GM19099 (cell line): ENCODE measurements around the gene FES.
A peak's percentile ranks its signal among the peaks of the same experiment; 100 is the strongest.

Experiments
- POLR2A ChIP-seq: IDR thresholded peaks from 3 replicates; pipeline ENCODE4 v1.6.1; 2011; ENCODE audit warnings: low read depth; ENCODE audit not compliant: insufficient read length; ENCODE audit errors: extremely low read depth

Gene FES

DNA sequence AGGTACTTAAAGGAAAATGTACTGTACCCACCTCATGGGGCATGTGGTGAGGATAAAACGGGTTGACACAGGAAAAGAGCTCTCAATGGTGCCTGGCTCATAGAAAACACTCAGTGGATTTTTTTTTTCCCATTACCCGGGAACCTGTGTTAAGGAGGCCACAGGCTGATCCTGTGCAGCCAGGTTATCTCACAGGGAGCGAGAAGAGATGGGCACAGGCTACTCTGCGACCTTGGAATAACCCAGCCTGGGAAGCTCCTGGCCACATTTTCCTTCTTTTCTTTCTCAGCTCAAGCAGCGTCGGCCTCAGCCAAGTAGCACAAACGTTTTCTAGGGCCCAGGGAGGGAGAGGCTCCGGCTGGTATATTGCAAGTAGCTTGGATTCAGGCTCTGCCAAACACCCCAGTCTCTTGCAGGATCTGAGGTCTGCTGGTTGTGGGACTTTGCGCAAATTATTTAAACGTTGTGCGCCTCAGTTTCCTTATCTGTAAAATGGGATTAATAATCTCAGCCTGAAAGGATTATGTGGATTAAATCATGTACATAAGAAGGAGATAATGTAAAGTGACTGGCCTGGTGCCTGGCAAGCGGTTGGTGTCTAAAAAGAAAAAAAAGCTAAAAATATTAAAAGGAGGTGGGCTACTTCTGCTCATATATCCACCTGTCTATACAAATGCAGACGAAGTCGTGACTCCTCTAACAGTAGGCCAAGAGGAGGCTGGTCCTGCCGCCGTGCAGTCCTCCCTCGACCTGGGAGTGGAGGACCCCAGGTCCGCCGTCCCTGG is 13.8 kb upstream of the FES start:
- no peak for TF ChIP-seq POLR2A

DNA sequence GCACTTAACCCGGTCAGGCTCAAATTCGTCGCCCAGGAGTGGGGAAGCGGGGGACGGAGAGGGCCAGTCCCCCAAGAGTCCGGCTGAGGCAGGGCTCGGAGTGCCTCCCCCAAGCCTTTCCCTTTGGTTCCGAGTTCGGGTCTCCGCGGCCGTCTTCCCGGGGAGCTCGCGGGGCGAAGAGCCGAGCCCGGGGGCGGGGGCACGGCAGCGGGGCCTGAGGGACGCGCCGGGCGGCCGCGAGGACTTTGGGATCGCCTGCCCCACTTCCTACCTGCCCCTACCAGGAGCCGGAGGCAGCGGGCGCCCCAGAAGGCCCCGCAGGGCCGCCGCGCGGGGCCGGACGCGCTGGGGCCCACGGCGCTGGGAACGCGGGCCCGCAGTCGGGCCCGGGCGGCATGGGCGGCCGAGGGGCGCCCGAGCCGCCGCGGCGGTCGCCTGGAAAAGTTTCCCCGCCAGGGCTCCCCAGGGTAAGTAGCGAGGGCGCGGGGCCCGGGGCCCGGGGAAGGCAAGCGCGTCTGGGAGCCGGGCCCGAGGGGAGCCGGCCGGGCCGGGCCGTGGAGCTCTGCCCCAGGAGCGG is 13.1 kb upstream of the FES start:
- TF ChIP-seq POLR2A = no peak

DNA sequence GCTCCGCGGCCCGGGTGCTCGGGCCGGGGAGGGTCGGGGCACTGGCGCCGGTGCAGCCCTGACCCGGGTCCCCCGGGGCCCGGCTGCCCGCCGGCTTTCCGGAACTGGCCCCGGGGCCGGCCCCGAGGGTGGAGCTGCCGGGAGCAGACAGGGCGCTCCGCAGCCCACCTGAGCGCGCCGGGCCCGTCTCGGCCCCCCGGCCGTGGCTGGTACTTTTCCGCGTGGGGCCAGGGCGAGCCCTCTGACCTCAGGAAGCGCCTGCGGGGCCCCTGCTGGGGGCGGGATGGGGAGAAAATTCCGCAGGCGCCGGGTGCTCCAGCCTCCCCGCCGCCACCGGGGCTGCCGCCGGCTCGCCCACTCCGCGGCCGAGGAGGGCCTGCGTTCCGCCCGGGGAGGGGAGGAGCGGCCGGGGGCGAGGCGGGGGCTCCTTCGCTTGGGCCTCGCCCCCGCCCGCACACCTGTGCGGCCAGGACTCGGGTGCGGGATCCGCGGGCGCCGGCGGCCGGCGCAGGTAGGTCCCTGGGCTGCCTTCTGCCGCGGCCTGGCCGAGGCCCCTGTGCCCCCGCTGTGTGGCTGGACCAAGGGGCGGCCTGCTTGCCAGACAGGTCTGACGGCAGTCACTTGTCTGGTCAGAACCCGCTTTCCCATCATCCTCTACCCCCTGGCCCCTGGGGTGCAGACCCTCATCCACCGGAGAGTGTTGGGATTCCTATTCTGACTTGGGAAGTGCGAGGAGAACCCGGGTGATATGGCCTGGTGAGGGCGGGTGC is 12.4 kb upstream of the FES start:
- TF ChIP-seq POLR2A = peak; percentile 43

DNA sequence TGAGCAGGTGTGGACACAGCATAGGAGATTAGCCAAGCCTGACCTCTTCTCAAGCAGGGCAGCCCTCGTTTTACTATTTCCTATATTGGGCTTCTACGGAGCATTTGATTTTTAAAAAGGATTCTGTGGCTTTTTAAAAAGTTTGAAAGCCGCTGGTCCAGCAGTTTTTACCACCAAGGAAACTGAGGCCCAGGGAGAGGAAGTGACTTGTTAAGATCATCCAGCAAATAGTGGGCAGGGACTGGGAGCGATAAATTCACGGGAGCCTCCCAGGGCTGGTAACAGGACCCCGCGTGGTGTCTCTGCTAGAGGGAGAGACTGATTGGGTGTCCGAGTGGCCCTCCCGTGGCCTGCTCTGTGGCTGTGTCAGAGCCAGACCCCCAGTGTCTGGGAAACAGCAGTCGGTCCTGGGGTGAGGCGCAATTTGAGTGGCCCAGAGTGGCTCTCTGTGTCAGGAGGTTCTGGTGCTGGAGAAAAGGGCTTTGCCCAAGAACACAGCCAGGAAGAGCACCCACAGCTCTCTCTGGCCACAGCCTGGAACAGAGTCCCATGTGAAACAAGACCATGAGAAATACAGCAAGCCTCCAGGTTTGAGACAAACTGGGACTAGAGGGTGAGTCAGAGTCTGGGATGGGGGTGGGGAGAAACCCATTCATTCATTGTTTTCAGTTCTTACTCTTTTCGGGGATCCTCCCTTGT is 11.7 kb upstream of the FES start:
- TF ChIP-seq POLR2A = peak; percentile 23

DNA sequence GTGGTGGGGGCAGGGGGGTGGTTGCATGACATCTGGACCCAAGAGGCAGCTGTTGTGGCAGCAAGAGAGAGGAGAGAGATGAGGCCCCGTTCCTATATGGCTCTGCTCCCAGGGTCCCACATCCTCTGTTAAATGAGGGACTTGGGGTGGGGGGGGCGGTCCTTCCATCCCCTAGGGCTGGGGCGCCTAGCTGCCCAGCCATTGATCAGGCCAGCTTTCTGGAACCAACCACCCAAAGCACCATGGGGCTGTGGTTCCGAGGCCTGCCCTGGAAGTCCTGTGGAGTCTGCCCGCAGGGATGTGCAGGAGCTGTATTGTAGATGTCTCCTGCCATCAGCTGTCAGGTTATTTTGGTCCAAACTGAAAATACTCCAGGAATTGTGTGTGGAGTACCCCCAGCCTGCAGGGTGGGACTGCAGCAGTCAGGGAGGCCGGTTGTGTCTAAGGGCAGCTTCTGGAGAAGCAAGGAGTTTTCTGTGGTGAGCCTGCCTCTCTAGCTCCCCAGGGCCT is 10.8 kb upstream of the FES start:
- no peak for TF ChIP-seq POLR2A

DNA sequence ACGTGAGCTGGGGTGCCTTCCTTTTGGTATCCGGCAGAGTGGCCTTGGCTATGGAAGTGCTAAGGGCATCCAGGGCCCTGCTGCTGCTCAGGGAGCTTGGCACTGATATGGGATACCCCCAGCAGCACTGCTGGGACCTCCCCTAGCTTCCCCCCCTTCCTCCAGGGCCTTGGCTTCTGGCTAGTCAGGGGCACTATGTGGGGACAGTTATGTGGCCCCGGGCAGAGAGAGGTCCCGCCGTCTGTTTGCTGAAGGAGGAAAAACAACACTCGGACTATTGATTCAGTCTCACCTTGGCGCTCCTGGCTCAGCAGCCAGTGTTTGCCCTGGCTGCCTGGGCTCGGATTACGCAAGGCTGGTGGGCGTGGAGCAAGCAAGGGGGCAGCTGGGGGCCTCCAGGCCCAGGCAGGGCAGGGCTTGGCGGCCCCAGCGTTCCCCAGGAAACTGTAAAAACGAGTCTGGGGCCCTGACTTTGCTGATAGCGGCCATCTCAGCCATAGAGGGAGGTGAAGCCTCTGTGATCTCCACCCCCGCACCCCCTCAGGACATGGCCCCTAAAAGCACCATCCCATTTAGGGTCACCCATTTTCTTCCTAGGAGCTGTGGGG is 10.2 kb upstream of the FES start:
- TF ChIP-seq POLR2A = no peak

DNA sequence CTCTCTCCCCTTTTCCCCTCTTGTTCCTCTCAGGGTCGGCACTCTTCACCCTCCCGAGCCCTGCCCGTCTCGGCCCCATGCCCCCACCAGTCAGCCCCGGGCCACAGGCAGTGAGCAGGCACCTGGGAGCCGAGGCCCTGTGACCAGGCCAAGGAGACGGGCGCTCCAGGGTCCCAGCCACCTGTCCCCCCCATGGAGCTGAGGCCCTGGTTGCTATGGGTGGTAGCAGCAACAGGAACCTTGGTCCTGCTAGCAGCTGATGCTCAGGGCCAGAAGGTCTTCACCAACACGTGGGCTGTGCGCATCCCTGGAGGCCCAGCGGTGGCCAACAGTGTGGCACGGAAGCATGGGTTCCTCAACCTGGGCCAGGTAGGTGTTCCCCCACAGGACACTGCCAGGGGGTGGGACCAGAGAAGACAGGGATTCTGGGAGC is 8.7 kb upstream of the FES start:
- TF ChIP-seq POLR2A = no peak

DNA sequence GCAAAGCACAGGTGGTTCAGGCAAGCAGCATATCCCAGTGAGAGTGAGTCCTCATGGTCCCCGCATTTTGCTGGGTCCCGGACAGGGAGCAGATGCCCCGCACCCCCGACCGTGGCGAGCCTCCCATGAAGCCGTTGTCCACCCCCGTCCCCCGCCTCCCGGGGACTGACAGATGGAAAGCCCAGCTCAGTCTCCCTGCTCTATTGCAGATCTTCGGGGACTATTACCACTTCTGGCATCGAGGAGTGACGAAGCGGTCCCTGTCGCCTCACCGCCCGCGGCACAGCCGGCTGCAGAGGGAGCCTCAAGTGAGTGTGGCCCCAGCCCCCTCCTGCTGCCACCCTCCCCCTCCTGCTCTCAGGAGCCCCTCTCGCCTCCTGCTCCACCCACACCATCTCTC is 8.3 kb upstream of the FES start:
- TF ChIP-seq POLR2A = no peak

DNA sequence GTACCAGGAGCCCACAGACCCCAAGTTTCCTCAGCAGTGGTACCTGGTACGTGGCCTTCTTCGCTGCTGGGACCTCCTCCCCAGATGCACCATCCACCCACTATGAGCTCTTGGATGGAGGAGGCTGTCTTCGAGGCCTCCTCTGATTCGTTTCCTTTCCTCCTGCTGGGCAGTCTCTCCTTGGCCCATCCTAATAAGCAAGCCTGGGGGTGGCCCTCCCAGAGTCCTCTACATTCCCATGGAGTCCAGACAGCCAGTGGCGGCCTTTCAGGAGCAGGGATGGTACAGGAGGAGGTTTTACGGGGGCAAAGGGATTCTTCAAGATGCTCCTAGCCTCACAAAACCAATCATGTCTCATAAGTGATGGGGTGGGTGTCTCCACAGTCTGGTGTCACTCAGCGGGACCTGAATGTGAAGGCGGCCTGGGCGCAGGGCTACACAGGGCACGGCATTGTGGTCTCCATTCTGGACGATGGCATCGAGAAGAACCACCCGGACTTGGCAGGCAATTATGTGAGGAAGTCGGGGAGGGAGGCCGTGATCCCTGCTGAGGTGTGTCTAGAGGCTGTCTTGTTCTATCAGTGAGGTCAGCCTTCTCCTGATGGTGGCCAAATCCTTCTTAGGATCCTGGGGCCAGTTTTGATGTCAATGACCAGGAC is 7.7 kb upstream of the FES start:
- no peak for TF ChIP-seq POLR2A

DNA sequence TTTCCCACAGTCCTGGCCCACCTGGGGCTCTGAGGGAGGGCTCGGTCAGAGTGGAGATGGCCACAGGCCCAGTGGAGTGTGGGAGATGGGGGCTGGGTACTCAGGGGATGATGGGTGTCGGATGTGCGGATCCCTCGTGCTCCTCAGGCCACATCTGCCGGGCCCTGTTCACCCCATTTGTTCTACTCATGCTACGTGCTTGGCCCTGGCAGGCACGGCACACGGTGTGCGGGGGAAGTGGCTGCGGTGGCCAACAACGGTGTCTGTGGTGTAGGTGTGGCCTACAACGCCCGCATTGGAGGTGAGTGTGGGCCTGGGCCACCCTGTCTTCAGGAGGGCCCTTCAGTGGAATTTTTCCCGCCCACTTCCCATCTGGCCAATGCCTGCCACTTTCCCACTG is 7.0 kb upstream of the FES start:
- no peak for TF ChIP-seq POLR2A

DNA sequence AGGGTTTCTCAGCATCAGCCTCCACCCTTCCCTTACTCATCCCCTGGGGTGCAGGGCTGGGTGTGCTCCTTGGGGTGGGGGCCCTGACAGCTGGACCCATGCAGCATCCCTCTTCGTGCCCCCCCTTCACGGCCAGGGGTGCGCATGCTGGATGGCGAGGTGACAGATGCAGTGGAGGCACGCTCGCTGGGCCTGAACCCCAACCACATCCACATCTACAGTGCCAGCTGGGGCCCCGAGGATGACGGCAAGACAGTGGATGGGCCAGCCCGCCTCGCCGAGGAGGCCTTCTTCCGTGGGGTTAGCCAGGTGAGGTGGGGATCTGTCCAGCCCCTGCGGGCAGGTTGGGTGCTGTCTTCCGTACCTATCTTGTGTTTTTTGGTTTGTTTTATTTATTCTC is 6.3 kb upstream of the FES start:
- TF ChIP-seq POLR2A = no peak

DNA sequence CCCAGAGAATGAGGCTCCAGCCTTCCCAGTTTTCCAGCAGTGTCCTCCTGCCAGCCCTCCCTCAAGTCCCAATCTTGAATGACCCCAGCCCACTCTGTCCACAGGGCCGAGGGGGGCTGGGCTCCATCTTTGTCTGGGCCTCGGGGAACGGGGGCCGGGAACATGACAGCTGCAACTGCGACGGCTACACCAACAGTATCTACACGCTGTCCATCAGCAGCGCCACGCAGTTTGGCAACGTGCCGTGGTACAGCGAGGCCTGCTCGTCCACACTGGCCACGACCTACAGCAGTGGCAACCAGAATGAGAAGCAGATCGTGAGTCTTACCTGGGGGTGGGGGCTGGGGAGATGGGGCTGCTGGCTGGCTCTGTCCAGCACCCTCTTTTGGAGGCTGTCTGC is 5.6 kb upstream of the FES start:
- TF ChIP-seq POLR2A = no peak

DNA sequence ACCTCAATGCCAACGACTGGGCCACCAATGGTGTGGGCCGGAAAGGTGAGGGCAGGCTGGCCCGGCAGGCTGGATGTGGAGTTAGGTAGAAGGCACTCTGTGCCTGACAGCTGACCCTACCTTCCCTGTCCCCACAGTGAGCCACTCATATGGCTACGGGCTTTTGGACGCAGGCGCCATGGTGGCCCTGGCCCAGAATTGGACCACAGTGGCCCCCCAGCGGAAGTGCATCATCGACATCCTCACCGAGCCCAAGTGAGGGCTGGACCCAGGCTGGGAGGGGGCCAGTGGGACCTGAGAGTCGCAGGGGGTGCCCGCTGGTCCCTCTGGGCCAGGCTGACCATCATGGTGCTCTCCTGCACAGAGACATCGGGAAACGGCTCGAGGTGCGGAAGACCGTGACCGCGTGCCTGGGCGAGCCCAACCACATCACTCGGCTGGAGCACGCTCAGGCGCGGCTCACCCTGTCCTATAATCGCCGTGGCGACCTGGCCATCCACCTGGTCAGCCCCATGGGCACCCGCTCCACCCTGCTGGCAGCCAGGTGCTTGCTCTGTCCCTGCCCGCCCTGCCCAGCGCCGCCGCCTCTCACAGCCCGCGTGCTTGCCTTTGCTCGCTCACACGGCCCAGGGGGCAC is 4.5 kb upstream of the FES start:
- TF ChIP-seq POLR2A = no peak

DNA sequence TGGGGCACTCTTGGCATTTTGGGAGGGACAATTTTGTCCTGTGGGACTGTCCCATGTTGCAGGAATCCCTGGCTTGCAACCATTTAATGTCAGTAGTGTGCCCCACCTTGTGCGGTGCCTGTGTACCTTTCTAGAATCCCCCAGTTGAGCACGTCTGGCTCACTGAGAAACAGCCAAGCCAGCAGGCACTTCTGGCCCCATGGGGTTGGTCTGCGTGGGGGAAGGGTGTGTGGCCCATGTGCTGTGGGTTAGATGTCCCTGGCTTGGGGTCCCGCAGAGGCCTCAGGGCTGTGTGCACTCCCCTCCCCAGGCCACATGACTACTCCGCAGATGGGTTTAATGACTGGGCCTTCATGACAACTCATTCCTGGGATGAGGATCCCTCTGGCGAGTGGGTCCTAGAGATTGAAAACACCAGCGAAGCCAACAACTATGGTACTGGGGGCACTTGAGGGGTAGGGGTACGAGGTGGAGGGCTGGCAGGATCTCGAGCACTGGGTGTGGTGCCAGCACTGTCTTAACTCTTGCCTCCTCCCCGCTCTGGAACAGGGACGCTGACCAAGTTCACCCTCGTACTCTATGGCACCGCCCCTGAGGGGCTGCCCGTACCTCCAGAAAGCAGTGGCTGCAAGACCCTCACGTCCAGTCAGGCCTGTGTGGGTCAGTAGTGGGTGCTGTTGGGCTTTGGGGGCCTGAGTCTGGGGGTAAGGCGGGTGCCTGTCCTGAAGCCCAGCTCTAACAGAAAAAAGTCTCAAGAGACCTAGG is 3.7 kb upstream of the FES start:
- no peak for TF ChIP-seq POLR2A
